ENCODE data around the gene CALHM6. TPM values are rescaled to one million over a fixed set of nuclear protein-coding genes. Genes with fewer than 3 reads are reported as not detected.
A peak's percentile ranks its signal among the peaks of the same experiment; 100 is the strongest.

CALHM6 gene
- total RNA-seq, 4 donors from 2014 or later, result 1.2 to 3.0 TPM; not detected in 2

DNA sequence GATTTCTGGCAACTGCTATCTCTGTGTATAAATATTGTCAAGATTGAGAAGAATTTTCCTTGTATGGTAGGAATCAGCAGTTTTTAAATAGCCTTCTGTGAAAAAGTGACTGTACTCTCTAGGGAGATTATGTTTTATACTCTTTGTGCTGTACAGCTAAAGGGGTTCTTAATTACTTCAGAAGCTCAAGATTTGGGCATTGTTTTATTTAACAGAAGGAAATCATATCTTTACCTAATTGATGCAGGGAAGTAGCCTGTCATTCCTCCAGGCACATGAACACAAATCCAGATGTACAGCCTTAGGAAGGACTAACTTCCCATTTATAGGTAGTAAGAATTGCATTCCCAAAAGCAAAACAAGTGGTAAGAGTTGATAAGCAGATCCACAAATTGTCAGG is 51.6 kb downstream of the CALHM6 start:
- H3K9me3 ChIP-seq, result peaks cover 0 to 8% (median 0%) of the 10 kb centered on the region in 4 donors
- peak overlapping the region; percentile 75 to 86 (median 84) for H3K27ac ChIP-seq (replicated peaks in 1 of 4)
- H3K4me1 ChIP-seq, result peaks cover 0 to 23% (median 17%) of the 10 kb centered on the region in 4 donors
- intact Hi-C loops (cut with DNase I), result no loop called here
- no peak for DNase-seq (ENCODE audit: extremely low spot score)
- H3K4me3 ChIP-seq, result peak overlapping the region; percentile 40 to 62 (median 51)
- H3K36me3 ChIP-seq, result peaks cover 0 to 21% (median 9%) of the 10 kb centered on the region in 4 donors
- TF ChIP-seq POLR2A (IDR thresholded peaks at IDR 0.05; ENCODE audit: low read depth) (no peak), POLR2AphosphoS5 (IDR thresholded peaks at IDR 0.05) (no peak), EP300 (IDR thresholded peaks at IDR 0.05) (no peak)
- TF ChIP-seq, protein P1, sequence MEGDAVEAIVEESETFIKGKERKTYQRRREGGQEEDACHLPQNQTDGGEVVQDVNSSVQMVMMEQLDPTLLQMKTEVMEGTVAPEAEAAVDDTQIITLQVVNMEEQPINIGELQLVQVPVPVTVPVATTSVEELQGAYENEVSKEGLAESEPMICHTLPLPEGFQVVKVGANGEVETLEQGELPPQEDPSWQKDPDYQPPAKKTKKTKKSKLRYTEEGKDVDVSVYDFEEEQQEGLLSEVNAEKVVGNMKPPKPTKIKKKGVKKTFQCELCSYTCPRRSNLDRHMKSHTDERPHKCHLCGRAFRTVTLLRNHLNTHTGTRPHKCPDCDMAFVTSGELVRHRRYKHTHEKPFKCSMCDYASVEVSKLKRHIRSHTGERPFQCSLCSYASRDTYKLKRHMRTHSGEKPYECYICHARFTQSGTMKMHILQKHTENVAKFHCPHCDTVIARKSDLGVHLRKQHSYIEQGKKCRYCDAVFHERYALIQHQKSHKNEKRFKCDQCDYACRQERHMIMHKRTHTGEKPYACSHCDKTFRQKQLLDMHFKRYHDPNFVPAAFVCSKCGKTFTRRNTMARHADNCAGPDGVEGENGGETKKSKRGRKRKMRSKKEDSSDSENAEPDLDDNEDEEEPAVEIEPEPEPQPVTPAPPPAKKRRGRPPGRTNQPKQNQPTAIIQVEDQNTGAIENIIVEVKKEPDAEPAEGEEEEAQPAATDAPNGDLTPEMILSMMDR (IDR thresholded peaks at IDR 0.05), result no peak
- H3K27me3 ChIP-seq, result no peaks in the 10 kb centered on the region

Other genes with a start within 250 kb of the CALHM6 start
- gene TSPYL4, start 207.3 kb upstream of the CALHM6 start, total RNA-seq, result 10 to 100 TPM; 14.4 to 22.8 (median 18.4) TPM
- gene TSPYL1, start 181.4 kb upstream of the CALHM6 start, total RNA-seq, result 100 to 1,000 TPM in 1 of 4 donors, 10 to 100 TPM in 3; 67.7 to 113 (median 92.5) TPM
- 10 to 100 TPM; 27.8 to 42.1 (median 31.5) TPM for gene DSE, start 90.4 kb upstream of the CALHM6 start, total RNA-seq
- gene CALHM5, start 50.3 kb downstream of the CALHM6 start, total RNA-seq, result 1 to 10 TPM; 2.0 to 4.2 (median 3.3) TPM
- gene TRAPPC3L, start 84.3 kb downstream of the CALHM6 start, total RNA-seq, result under 1 TPM in 1 of 4 donors, not detected in 3; 0.42 TPM
- gene CALHM4, start 92.4 kb downstream of the CALHM6 start, total RNA-seq, result not detected
- gene RWDD1, start 110.1 kb downstream of the CALHM6 start, total RNA-seq, result 10 to 100 TPM; 44.1 to 76.4 (median 53.3) TPM
- under 1 TPM in 2 of 4 donors, not detected in 2; 0.29 to 0.50 TPM for gene RSPH4A, start 155.1 kb downstream of the CALHM6 start, total RNA-seq
- 1 to 10 TPM; 5.6 to 8.0 (median 7.3) TPM for gene ZUP1, start 207.4 kb downstream of the CALHM6 start, total RNA-seq
- gene KPNA5, start 219.8 kb downstream of the CALHM6 start, total RNA-seq, result 10 to 100 TPM in 3 of 4 donors, 1 to 10 TPM in 1; 8.7 to 15.0 (median 12.7) TPM